GM23248 (cell line): ENCODE measurements around the gene PYGO2.

ENCODE experiments used
- EZH2 ChIP-seq: fragments of 200-600 bp; sonication (generic); IDR thresholded peaks from 2 replicates; pipeline ENCODE4 v1.6.1; 2018; ENCODE audit warnings: antibody characterized with exemption, mild to moderate bottlenecking; ENCODE audit not compliant: insufficient read depth, poor library complexity, severe bottlenecking
- EZH2phosphoT487 ChIP-seq: fragments of 200-600 bp; sonication (generic); IDR thresholded peaks from 2 replicates; pipeline ENCODE4 v1.6.1; 2018; ENCODE audit warnings: antibody characterized with exemption, moderate library complexity, mild to moderate bottlenecking, low read depth; ENCODE audit not compliant: insufficient read depth

- TF ChIP-seq EZH2, result no peak
- TF ChIP-seq EZH2phosphoT487, result no peak
These were observed 41.7 kb upstream of the PYGO2 start for GRCh38 chr1:155003227-155003765.
